Measurements from ENCODE around the gene CNTNAP2.
"Not testable (repeated sequence)": the region's sequence is repeated elsewhere in the genome, so short reads cannot be mapped to it uniquely, and the experiment has no call there.

Gene CNTNAP2

DNA sequence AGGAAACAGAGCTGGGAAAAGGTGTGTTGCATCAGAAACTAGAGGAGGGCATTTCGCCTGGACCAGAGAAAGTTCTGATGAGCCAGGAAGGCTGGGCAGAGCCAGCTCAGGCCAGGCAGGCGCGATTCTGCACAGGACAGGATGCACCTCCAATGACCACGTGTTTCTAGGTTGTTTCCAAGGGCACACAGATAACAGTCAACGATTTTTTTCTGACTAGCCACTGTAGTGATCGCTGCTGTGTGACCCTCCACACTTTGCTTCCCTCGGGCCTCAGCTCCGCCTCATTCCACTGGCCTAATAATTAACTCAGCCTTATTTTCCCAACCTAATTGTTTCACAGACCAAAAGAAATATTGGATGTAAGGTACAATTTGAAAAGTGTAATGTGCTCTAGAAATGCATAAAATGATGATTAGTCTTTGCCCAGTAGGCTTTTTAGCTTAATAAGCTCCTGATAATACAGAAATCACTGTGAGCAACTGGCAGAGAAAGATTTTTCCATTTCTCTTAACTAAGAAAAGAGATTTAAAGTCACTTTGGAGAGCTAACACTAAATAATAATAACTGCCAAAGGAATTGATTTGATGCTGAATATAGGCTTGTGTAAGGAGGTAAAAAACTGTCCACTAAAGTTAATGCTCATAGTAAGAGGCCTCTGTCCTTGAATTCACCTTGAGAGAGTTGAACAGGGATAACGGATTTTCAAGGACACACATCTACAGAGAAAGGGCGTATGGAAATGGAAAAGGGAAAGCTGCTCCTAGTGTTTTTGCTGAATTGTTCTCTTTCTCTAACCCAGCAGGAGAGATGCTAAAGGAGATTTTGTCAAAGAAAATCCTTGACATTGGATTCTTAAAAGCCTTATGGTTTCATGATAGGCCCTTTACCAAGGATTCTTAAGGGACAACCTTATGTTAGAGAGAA lies 2183.0 kb downstream of the CNTNAP2 start:
- no peak for DNase-seq

DNA sequence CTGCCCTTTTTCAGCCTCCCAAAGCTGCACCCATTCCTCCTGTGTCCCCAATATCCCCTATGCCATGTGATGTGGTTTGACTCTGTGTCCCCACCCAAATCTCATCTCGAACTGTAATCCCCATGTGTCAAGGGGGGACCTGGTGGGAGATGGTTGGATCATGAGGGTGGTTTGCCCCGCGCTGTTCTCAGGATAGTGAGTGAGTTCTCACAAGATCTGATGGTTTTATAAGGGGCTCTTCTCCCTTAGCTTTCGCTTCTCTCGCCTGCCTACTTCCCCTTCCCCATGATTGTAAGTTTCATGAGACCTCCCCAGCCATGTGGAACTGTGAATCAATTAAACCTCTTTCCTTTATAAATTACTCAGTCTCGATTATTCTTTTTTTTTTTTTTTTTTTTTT lies 2185.8 kb downstream of the CNTNAP2 start:
- DNase-seq = not testable (repeated sequence)

DNA sequence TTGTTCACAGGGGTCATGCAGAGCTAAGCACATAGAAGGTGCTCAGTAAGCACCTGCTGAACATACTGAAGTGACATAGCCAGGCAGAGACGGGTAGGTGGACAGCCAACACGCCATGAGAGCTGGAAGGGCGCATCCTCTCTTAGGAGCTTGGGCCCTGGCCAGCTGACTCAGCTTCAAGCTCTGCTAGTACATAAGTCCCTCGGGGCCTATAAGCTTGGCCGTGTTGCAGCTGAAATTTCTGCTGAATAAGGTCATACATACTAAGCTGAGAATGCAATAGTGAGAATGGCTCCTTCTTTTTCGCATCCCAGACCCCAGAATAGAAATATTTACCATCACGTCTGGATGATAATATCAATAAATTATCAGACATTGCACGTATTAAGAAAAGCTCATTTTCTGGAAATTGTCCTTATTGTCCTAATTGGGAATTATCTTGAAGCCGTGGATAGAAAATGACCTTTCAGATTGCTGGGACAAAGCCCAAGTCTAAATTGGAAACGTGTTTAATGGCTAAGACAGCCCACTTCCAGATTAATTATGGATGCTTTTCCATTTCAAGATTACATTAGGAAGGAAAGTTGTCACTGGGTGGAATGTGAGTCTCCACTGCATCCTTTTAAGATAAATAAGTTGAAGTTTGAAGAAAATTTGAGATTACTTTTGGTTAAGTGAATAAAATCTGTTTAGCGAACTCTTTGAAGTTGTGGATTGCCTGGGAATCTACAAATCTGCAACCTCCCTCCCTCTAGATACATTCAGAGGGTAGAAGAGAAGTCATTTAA lies 2186.9 kb downstream of the CNTNAP2 start:
- DNase-seq = no peak

DNA sequence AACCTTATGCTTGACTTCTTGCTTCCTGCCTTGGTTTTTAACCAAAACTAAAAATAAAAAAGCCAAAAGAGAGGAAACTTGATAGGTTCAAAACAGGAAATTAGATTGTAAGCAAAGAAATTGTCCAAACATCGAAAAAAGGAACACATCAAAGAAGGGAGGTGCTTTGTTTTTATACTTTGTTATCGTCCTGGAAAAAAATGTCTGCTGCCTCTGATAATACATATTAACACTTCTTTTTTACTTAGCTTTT lies 2187.4 kb downstream of the CNTNAP2 start:
- no peak for DNase-seq

DNA sequence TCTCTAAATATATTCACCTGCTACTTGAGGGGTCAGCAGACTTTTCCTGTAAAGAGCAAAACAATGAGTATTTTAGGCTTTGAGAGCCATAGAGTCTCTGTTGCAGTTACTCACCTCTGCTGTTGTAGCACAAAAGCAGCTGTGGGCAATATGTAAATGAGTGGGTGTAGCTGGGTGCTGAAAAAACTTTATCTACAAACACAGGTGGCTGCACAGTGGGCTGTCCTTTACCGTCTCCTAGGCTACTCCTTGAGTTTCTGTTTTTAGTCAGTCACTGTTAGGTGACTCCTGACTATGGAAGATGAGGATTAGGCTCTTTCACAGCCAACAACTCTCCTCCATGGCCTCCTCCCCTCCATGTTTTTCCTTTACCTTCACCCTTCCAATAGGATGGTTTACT lies 2187.9 kb downstream of the CNTNAP2 start:
- no peak for DNase-seq

DNA sequence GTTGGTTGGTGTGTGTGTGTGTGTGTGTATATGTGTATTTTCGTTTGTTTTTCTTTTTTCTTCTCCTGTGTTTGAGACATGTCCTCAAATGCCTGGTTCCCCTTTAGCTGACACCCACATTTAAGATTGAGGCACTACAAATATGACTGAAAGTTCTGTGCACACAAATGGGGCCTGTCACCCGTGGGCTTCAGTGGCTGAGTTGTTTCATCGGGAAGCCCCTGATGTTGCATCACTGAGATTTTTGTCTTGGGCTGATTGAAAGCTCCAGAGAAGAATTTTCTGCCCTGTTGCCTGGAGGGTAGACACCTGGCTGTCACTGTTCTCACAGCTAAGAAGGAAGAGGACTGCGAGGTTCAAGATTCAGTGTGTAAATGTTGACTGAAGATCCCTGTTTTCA lies 2190.2 kb downstream of the CNTNAP2 start:
- no peak for DNase-seq

DNA sequence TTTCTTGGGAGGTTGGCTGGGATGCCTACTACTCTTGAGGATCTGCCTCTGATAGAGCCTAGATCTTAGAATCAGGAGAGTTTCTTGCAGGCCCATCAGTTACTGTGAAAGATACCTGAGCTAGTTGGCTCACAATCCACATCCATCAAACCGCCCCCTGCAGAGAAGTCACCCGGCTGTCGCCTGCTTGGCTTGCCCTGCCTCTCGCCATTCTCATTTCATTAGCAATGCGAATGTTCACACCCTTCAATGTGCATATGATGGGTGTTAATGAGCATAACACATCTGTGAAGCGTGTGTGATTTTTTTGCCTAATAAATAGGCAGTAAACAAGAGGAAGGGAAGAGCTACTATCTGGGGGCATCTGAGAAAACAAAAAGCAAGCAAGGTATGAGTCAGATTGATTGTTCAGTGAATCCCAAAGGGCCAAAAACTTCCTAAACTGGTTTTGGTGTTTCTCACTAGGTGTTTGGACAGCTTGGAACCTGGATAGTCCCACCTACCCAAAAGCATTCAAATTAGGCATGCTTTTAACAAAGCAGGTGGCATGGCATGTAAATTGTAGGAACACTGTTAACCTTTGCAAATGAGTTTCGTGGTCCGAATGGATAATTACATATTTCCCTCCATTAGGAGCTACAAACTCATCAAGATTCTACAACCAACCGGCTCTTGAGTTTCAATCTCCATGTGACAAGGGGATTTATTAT lies 2201.7 kb downstream of the CNTNAP2 start:
- no peak for DNase-seq

DNA sequence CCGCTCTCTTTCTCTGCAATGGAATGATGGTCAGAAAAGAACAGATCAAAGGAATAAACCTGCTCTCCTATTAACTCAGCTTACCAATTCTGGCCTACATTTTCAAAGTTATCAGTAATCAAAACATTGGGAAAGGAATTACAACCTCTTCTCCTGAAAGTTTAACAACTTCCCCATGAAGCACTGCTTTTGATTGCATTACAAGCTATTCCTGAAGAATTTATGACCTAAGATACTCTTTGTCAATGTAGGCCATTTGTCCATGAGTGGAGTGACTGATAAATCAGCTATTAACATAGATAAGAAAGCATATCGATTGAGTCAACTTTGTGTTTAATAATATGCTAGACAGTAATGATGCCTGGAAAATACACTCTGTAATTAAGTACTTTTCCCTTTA lies 2202.2 kb downstream of the CNTNAP2 start:
- no peak for DNase-seq

DNA sequence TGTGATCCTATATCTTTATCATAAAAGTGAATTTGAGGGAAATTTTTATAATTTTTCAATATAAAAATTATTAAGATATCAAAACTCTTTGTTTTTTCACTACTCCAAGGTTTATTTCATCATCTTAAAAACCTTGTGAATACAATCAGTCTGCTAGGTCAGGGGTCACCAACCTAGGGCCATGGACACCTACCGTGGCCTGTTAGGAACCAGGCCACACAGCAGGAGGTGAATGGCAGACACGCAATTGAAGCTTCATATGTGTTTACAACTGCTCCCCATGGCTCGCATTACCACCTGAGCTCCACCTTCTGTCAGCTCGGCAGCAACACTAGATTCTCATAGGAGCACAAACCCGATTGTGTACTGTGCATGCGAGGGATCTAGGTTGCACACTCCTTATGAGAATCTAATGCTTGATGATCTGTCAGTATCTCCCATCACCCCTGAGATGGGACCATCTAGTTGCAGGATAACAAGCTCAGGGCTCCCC lies 2202.8 kb downstream of the CNTNAP2 start:
- DNase-seq = no peak

DNA sequence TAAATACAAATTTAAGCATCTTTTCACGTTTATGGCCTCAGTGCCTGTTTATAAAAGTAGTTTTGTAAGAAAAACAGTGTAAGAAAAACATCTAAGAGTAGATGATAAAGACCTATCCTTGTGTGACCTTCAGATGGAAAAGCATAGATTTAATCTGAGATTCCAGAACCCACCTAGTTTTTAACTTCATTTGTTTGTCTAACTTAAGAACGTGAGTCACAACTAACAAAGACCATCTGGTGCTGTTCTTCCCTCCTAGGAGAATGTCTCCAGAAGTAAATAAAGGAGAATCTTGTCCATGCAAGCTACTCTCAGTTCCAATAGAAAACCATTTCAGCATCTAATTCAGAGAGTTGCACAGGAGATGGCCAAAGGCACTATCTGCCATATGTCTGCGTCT lies 2208.6 kb downstream of the CNTNAP2 start:
- DNase-seq = no peak

DNA sequence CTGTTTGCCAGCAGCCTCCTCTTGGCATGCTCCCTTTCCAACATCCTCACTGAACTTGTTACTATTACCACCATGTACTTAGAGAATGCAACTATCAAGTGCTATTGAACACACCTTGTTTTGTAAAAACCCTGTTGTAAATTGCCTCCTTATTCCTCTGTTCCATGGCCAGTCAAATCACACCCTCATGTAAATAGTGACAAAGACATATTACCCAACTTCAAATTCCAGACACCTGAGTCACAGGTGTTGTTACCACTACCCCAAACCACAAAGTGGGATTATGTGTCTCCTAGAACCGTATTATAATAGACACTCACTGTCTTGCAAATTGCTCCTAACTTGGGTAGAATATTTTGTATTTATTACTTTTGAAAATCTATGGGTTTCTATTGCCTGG lies 2210.8 kb downstream of the CNTNAP2 start:
- DNase-seq = no peak

DNA sequence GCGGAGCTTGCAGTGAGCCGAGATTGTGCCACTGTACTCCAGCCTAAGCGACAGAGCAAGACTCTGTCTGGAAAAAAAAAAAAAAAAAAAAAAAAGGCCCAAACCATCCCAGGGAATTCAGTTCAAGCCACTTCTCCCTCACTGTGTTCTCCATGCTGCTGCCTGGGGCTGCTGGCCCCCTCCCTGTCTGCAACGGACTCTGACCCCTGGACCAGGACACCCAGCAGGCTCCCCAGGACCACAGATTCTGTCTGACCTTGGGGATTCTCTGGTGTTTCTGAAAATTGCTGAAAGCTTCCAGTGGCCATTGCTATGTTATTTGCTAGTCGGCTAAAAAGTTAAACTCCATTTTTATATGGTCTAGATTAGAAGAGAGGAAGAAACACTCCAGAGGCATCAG lies 2212.3 kb downstream of the CNTNAP2 start:
- no peak for DNase-seq

DNA sequence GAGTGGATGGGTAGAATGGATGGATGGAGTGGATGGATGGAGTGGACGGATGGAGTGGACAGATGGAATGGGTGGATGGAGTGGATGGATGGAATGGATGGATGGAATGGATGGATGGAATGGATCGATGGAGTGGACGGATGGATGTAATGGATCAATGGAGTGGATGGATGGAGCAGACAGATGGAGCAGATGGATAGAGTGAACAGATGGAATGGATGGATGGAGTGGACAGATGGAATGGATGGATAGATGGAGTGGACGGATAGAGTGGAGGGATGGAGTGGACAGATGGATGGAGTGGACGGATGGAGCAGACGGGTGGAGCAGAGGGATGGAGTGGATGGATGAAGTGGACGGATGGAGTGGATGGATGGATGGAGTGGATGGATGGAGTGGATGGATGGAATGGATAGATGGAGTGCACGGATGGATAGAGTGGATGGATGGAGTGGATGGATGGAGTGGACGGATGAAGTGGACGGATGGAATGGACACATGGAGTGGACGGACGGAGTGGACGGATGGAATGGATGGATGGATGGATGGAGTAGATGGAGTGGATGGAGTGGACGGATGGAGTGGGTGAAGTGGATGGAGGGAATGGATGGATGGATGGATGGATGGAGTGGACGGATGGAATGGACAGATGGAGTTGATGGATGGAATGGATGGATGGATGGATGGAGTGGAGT lies 2213.7 kb downstream of the CNTNAP2 start:
- no peak for DNase-seq

DNA sequence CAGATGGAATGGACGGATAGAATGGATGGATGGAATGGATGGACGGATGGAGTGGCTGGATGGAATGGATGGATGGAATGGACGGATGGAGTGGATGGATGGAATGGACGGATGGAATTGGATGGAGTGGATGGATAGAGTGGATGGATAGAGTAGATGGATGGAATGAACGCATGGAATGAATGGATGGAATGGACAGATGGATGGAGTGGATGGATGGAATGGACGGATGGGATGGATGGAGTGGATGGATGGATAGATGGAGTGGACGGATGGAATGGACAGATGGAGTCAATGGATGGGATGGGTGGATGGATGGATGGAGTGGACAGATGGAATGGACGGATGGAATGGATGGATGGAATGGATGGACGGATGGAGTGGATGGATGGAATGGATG lies 2214.2 kb downstream of the CNTNAP2 start:
- no peak for DNase-seq

DNA sequence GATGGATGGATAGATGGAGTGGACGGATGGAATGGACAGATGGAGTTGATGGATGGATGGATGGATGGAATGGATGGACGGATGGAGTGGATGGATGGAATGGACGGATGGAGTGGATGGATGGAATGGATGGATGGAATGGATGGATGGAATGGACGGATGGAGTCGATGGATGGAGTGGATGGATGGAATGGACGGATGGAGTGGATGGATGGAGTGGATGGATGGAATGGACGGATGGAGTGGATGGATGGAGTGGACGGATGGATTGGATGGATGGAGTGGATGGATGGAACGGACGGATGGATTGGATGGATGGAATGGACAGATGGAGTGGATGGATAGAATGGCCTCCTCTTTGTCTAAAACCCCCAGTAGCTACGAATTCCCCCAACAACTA lies 2214.9 kb downstream of the CNTNAP2 start:
- DNase-seq = not testable (repeated sequence)

DNA sequence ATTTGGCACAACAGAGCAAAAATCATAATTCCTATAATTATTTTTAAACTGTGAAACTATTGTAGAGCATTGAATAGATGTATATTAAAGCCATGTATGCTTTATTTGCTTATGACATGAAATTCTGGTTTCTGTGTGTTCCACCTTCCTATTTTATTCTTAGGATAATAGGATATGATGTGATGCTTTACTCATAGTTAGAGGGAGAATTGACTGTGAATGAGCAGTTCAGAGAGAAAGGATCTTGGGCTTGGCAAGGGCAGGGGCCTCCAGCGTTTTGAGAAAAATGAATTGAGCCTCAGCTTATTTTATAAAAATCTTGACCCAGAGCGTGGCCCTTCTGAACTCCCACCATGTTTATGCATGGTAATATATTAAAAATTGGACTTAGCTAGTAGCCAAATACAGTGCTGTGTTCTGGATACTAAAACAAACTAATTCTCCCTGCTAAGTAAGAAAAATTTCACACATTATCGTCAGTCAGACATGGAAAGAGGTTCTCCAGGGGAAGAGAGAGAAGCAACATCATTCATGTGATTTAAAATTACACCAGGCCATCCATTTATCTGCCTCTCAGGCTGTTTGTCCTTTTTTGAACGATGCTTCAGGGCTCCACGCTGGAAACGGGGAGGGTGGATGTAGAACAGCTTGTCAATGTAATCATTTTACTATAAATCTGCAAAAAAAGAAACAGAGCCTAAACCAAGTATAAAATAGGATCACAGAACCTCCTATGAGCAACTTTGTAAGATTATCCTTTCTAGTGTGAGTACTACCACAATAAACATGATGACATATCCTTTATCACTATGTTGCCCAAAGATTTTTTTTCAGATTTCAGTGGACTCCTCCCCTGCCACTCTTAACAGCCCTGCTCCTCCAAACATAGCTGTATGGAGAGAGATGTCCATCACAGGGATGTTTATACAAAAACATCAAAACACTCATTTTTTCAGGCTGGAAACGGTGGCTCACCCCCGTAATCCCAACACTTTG lies 2215.9 kb downstream of the CNTNAP2 start:
- DNase-seq = no peak

DNA sequence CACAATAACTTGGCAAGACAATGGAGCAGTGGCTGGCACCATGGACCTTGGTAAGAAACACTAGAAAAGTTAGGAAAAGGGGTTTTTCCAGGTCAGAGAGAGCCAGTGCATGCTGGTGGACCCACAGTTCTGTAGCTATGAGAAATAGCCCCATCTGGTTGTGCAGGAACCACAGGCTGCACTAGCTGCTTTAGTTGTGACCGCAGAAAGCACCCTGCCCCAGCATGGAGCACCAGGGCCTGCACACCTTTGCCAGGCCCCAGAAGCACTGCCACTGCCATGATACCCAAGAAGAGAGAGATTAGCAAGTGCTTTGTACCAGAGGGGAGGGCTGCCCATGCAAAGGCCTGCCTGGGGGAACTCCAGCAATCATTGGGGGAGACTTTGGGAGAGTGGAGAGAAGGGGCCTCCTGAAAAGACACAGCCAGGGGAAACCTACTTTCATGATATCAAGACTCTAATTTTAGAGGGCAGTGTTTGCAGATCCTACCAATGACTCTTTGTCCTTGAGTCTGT lies 2217.9 kb downstream of the CNTNAP2 start:
- no peak for DNase-seq

DNA sequence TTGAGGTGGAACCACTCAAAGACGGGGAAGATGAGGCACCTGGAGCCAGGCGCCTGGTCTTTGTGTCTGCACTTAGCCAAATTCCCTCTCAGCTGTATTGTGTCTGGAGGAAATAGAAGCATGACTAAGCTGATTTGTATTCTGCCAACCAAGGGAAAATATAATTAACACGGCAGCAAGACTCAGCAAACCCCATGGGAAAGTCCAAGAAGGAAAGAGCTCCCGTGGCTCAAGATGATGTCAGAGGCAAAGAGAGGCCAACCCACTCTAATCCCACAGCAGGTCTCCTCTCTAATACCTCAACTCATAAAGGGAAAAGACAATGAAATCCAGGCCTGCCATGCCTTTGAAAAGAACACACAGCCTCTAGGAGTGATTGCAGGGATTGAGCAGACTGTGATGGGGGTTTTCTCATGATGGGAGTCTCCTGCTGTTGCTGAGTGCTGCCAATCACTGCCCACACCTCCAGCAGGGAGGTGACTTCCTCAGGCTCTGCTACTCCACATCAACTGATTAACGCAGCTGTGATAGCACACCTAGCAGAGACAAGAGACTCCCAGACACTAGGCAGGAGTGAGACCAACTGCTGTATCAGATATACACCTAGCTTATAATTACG lies 2218.5 kb downstream of the CNTNAP2 start:
- DNase-seq = no peak

DNA sequence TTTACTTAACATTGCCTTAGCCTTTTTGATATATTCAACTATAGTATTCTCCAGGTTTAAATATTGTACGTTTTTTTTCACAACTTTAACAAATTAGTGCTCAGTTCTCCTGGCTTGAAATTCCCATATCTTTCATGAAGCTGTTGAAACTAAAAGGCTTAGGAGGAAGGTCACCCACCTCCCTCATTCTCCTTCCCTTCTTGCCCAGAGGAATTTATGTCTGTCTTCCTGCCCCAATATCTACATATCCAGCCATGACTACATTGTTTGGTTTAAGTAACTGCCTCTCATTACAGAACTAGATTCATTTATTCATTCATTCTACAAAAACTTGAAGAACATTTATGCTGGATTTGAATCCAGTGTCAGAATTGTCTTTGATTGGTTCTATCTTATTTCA lies 2219.2 kb downstream of the CNTNAP2 start:
- DNase-seq = no peak

DNA sequence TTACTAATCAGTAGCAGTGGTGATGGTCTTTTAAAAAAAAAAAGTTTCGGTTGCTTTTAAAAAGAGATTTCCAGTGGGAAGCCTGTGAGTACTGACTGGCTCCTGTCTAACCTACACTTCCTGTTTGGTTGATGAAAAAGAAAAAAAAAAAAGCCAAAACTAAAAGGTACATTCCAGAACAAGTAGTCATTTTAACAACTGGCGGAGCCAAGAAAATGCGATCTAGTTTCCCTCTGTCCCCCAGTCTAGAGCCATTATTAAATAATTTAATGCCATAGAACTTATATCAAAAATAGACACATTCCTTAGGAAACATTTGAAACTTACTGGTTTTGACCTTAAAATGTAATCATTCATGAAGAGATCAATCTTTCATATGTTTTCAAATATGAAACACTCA lies 2219.8 kb downstream of the CNTNAP2 start:
- no peak for DNase-seq
